ENCODE measurements around the gene PEX16.

PEX16 gene

DNA sequence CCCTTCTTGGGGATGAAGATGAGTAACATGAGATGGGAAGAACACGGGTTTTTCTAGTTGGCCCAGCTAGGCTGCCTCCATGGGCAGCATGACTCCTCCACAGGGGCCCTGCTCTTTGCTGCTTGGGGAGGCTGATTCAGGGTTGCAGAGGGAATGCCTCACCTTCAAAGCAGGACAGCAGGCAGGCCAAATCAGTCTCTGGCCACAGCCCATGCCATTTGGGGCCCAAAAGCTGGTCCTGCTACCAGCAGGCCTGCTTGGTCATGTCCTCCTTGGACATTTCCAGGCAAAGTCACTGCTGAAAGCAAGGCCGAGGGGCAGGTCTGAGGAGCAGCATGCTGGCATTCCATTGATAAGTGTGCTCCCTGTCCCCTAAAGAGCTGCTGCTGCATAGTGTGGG, 46.0 kb downstream of the PEX16 start:
- DNase-seq = no peak

DNA sequence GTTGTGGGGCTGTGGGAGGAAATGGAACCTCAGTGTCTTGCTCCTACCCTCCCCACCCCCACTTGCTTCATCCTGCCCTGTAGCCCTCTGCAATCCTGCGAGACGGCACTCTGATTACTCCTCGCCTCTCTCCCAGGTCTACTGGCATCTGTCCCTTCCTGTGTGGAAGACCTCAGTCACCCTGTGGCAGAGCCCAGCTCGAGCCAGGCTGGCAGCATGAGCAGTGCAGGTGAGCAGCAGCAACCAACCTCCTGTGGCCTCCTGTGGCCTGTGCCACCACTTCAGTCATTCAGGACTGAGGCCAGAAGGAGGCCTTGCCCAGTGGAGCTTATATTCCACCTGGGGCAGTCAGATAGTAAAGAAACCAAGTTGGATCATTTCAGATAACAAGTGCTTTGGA, 47.0 kb downstream of the PEX16 start:
- DNase-seq = no peak

DNA sequence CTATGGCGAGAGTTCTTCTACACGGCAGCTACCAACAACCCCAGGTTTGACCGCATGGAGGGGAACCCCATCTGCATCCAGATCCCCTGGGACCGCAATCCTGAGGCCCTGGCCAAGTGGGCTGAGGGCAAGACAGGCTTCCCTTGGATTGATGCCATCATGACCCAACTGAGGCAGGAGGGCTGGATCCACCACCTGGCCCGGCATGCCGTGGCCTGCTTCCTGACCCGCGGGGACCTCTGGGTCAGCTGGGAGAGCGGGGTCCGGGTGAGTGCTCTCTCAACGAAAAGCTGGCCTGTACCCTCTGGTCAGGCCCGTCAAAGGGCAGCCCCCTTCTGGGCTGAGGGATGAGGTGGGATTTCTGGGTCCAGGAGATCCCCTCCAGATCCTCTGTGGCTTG, 48.1 kb downstream of the PEX16 start:
- no peak for DNase-seq

DNA sequence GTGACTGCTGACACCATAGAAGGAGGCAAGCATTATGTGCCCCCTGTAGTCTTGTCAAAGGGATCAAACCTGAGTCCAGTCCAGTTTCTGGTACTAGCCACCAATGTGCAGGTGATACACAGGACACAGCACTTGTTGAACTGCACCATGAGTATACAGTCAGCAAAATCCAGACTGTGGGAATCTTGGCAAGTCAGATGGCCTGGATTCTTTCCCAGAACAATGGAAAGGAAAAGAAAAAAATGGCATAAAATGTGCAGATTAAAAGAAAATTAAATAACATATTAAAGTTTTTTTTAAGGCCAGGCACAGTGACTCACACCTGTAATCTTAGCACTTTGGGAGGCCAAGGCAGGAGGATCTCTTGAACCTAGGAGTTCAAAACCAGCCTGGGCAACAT, 53.6 kb downstream of the PEX16 start:
- DNase-seq = no peak

DNA sequence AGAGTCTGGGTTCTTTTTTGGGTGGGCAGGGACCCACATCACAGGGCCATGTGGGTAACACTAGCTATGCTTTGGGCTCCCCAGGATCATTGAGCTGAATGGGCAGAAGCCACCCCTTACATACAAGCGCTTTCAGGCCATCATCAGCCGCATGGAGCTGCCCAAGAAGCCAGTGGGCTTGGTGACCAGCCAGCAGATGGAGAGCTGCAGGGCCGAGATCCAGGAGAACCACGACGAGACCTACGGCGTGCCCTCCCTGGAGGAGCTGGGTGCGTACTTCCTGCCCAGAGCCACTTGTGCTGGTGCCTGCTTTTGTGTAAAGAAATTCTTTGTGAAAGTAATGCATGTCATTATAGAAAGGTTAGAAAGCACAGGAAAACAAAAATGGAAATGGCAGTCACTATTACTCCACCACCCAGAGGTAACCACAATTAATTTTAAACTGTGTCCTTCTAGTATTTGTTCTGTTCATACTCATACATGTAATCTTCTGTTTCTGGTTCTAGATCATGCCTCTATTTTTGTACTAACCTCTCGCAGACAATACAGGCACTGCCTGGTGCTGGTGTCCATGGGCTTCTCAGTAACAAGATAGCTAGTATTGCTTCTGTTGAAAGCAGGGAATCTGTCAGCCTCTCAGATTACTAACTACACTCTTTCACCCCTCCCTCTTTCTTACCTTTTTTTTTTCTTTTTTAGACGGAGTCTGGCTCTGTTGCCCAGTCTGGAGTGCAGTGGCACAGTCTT, 56.7 kb downstream of the PEX16 start:
- DNase-seq = no peak

DNA sequence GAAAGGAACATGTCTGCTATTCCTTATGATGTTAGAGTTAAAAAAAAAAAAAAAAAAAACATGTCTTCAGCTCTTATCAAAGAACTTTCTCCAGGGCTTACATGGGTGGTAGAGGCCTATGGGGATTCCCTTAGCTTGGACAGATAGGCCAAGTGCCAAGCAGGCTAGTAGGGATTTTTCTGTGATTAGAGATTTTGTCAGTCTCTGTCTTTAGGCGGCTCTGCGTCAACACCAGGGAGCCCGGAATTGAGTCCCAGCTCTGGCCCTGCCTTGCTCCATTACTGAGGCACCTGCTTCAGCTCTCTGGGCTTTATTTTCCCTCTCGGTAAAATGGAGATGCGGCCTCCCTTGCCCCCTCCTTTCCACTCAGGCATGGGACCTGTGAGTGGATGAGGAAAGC, 57.3 kb downstream of the PEX16 start:
- DNase-seq = no peak

Data from activated CD8-positive, alpha-beta memory T cell treated with anti-CD3 and anti-CD28 coated beads for 24 hours (primary cell).